ENCODE data around the gene DLGAP4. TPM values are rescaled to one million over a fixed set of nuclear protein-coding genes. Genes with fewer than 3 reads are reported as not detected.
A peak's percentile ranks its signal among the peaks of the same experiment; 100 is the strongest.

Gene DLGAP4
- total RNA-seq, 4 donors from 2014 or later: 38.6 to 193 (median 80.5) TPM

DNA sequence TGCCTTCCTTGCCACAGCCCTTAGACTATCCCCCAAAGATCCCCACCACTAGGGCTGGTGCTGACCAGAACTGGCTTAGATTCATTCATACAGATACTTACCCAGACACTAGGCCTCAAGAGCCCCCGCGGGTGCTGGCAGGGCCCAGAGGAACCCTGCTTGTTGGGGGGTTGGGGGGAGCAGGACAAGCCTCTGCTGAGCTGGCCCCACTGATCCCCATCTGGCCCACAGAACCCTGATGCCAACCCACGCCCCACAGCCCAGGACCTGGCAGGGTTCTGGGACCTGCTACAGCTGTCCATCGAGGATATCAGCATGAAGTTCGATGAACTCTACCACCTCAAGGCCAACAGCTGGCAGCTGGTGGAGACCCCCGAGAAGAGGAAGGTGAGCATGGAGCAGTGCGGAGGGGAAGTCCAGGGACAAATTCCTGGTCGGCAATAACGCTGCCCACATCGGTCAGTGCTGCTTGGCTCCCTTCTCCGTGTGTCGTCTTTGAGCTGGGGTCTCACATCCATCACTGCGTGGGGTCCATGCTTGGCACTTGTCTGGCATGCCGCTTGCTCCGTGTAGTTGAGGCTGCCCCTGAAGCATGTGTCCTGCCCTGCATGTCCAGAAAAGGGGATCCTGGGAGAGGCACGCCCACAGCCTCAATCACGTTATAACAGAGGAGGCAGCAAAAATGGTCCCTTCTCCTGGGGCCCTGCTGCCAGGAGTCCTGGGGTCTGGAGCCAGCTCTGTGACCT, 219.7 kb downstream of the DLGAP4 start:
- no peaks in the 10 kb centered on the region for H3K36me3 ChIP-seq
- H3K27me3 ChIP-seq: no peaks in the 10 kb centered on the region
- no peaks in the 10 kb centered on the region for H3K4me1 ChIP-seq
- no peak overlapping the region for H3K4me3 ChIP-seq
- DNase-seq: no peak
- H3K9me3 ChIP-seq: no peaks in the 10 kb centered on the region
- H3K27ac ChIP-seq: peak overlapping the region in 1 of 2 donors; percentile 63
- intact Hi-C loops (cut with DNase I; ENCODE audit: low total_unique reads): no loop called here
- no peak for TF ChIP-seq CTCF (IDR thresholded peaks at IDR 0.05)
- TF ChIP-seq POLR2A (IDR thresholded peaks at IDR 0.05): no peak

DNA sequence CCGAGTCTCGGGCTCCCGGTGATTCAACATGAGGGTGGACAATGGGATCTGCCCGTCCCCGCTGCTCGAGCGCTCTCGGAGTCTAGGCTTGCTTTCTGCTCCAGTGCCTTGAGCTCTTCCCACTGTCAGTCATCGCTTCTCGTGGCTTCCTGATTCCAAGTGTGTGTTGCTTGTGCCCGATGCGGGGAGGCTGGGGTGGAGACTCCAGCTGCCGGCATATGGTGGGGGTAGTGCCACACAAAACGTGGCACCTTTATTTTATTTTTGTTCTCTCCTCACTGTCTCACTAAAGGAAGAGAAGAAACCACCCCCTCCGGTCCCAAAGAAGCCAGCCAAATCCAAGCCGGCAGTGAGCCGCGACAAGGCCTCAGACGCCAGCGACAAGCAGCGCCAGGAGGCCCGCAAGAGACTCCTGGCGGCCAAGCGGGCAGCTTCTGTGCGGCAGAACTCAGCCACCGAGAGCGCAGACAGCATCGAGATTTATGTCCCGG, 220.4 kb downstream of the DLGAP4 start:
- TF ChIP-seq POLR2A (IDR thresholded peaks at IDR 0.05) (no peak), CTCF (IDR thresholded peaks at IDR 0.05) (no peak)
- Histone ChIP-seq H3K9me3 (no peaks in the 10 kb centered on the region), H3K4me3 (no peak overlapping the region), H3K27ac (peak overlapping the region; percentile 63 to 75), H3K4me1 (no peaks in the 10 kb centered on the region), H3K27me3 (no peaks in the 10 kb centered on the region), H3K36me3 (no peaks in the 10 kb centered on the region)
- intact Hi-C loops (cut with DNase I; ENCODE audit: low total_unique reads): no loop called here
- DNase-seq: no peak

DNA sequence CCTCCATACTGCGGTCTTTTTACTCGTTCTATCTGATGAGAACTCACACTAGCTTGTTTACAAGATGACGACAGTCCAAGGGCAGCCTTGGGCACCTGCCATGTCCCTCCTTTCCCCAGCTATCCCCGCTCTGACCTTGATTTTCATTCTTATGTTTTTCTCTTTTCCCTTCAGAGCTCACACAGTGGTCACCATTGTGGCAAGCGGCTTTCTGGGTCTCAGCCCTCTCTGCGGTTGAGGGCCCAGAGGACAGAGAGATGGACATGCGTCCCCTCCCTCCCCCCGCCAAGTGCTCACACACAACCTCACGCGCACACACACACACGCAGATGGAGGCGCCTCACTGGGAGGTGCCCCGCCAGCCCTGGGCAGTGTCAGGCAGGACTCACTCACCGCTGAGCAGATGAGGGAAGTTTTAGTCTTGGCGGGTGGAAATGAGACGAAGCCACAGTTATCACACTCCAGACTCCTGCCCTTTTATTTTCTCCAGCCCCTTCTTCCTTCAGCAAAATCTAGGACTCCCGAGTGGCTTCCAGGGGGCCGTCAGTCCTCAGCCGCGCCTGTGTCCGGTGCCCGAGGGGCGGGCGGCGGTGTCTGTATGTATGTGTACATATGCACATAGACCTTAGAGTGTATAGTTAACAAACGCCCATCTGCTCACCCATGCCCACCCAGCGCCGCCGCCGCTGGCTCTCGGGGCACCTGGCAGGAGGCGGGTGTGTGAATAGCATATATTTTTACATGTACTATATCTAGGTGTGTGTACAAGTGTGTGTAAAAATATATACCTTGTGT, 221.4 kb downstream of the DLGAP4 start:
- DNase-seq: peak in 1 of 2 donors; percentile 52
- H3K4me1 ChIP-seq: no peaks in the 10 kb centered on the region
- H3K36me3 ChIP-seq: no peaks in the 10 kb centered on the region
- no peak overlapping the region for H3K4me3 ChIP-seq
- intact Hi-C loops (cut with DNase I; ENCODE audit: low total_unique reads): no loop called here
- no peaks in the 10 kb centered on the region for H3K9me3 ChIP-seq
- TF ChIP-seq CTCF (IDR thresholded peaks at IDR 0.05): no peak
- TF ChIP-seq POLR2A (IDR thresholded peaks at IDR 0.05): no peak
- no peaks in the 10 kb centered on the region for H3K27me3 ChIP-seq
- peak overlapping the region; percentile 63 to 75 for H3K27ac ChIP-seq

- no peaks in the 10 kb centered on the region for H3K4me1 ChIP-seq
- no peak for DNase-seq
- no peaks in the 10 kb centered on the region for H3K9me3 ChIP-seq
- H3K4me3 ChIP-seq: no peak overlapping the region
- no peak for TF ChIP-seq POLR2A (IDR thresholded peaks at IDR 0.05)
- TF ChIP-seq CTCF (IDR thresholded peaks at IDR 0.05): no peak
- intact Hi-C loops (cut with DNase I; ENCODE audit: low total_unique reads): no loop called here
- no peaks in the 10 kb centered on the region for H3K36me3 ChIP-seq
- no peak overlapping the region for H3K27ac ChIP-seq
- no peaks in the 10 kb centered on the region for H3K27me3 ChIP-seq
Measured at GRCh38 chr20:36528176-36528874, 222.2 kb downstream of the DLGAP4 start.
